ENCODE data around the gene OTOP2. TPM values are rescaled to one million over a fixed set of nuclear protein-coding genes. Genes with fewer than 3 reads are reported as not detected.

Gene OTOP2
- total and polyA plus RNA-seq, 9 of the 15 experiments (the other 6 are each of a cell fraction or from before 2014, with no cell fraction given), result 0.04 to 0.36 (median 0.14) TPM; not detected in 1

- TF ChIP-seq RREB1 (CRISPR knock-in tag; IDR thresholded peaks at IDR 0.05) (no peak), ZNF280B (CRISPR knock-in tag; IDR thresholded peaks at IDR 0.05) (no peak), ZNF184 (CRISPR knock-in tag; IDR thresholded peaks at IDR 0.05) (no peak), BMI1 (IDR thresholded peaks at IDR 0.05; ENCODE audit: low read length) (no peak), ARID4B (CRISPR knock-in tag; IDR thresholded peaks at IDR 0.05) (peak; percentile 90), SAP30 (IDR thresholded peaks at IDR 0.05; ENCODE audit: borderline replicate concordance, insufficient read depth, low read depth, low read length, poor library complexity, severe bottlenecking) (no peak), ZNF780A (CRISPR knock-in tag; IDR thresholded peaks at IDR 0.05) (no peak), RBM34 (IDR thresholded peaks at IDR 0.05; ENCODE audit: borderline replicate concordance, insufficient read depth, low read length) (no peak), ZNF398 (CRISPR knock-in tag; IDR thresholded peaks at IDR 0.05) (no peak), HMGXB4 (CRISPR knock-in tag; IDR thresholded peaks at IDR 0.05) (peak; percentile 83; the same call in 1 of the 2 replicates)
Observed at GRCh38 chr17:74960570-74961342, 36.7 kb downstream of the OTOP2 start (continued).
